OCI-M2 (cell line): ENCODE results near the gene HOXA4.

ENCODE experiments used
- DNase-seq: peaks from one replicate; lab custom pipeline; 2025; ENCODE audit not compliant: unreplicated experiment; lab: John Stamatoyannopoulos, UW

Gene HOXA4

DNA sequence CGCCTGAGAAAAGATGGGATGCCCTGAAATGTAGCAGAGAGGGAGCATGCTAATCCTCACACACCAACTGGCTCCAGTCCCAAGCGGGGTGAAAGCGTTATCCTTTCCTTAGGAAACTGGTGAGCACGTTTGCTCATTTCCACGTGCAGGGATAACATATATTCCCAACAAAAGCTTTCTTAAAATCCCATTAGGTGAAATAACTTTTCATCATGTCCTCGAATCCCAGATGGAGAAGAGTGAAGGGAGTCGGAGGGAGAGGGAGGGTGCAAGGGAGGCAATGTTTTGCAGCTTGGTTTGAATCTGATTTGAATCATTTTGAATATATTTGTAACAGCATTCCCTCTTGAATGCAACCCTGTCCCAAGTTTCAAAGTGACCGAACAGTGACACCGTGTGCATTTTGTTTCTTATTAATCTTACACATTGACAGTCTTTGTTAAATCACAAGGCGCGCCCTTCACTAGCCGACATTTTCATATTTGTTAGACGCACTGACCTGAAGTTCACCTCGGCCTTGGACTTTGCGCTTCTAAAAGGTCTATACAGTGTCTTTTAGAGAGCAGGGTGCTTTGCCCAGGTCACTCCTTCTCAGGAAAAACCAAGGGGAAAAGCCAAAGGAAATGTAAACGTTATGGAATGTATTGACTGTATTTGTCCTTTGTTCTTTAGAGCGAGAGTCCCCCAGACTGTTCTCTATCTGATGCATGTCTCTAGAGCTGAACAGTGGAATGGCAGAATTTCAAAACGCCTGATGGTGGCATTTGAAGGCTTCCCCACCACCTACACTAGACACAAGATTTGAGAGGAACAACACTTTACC is 3.1 kb upstream of the HOXA4 start:
- DNase-seq = no peak

DNA sequence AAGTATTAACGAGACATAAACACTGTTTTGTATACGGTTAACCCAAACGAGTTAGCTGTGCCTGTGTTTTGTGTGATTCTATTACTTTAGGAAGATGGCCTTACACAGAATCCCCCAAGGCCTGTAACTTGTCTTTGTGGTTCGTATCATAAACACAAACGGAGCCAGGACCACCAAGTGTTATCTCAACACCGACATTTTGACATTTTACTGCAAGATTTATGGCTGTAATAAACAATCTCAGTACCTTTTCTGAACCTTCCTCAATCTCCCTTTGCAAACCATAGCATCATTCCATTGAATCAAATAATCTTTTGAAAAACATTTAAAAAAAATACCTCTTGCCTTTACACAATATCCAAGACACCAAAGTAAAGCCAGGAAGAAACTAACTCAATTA is 2.4 kb upstream of the HOXA4 start:
- no peak for DNase-seq

DNA sequence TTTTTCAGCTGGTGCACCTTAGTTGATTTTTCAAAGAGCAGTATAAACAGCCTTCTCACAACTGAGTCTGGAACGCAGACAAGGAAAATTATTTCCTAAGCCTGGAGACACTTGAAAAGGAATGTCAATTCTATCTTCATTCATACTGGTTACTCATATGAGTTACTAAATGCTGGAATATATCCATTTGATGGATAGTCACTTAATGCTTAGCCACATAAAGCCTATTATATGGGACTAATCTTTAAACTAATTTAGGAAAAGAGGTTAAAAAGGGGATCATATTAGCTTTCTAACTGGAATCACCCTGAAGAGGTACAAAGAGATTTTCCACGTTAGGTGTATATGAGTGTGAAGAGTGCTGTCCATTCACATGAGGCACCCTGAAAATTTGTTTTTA is 1.7 kb upstream of the HOXA4 start:
- no peak for DNase-seq

DNA sequence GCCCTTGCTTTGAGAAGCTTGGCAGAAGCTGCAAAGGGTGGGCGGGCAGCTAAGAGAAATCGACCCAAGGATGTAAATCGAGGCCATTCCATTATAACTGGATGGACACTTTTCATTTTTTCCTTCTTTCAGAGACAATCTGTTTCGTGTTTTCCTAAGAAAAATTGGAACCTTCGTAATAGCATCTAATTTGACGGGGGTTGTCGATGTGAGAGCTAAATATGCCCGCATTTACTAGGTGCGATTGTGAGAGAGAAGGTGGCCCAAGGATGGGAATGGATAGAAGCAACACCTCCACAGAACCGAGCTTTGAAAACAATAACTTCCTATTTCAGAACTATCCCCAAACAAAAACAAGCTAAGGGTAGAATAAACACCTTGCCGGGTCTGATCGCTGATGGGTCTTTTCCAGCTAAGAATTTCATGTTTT is 848 bp upstream of the HOXA4 start:
- DNase-seq = no peak

DNA sequence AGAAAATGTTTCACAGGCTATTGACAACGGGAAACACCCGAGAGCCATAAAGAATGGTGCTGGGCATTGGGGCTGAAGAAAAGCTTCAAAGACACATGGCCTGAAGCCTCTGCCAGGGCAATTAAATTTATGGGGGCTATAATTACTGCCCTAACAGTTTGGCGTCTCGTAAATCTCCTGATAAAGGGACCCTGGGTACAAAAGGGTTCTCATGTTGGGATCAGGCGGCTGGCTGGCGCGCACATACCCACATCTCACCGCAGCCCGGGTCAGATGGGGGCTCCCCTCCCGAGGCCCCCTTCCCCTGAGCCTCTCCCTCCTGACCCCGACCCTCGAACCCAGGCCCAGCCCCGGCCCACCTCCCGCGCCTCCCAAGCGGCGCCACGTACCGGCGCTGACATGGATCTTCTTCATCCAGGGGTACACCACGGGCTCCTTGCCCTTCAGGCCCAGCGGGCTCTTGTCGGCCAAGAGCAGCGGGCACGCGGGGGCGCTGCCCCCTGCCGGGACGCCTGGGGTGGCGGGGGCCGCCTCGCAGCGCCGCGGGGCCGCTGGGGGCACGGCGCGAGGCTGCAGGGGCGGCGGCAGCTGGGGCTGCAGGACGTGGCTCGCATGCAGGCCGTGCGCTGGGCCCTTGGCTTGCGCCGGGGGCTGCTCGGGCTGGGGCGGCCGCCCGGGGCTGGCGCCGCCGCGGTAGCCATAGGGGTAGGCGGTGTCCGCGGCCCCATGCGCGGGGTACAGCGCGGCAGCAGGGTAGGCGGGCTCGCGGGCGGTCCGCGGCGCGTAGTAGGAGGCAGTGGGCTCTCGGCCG is 623 bp downstream of the HOXA4 start:
- no peak for DNase-seq

DNA sequence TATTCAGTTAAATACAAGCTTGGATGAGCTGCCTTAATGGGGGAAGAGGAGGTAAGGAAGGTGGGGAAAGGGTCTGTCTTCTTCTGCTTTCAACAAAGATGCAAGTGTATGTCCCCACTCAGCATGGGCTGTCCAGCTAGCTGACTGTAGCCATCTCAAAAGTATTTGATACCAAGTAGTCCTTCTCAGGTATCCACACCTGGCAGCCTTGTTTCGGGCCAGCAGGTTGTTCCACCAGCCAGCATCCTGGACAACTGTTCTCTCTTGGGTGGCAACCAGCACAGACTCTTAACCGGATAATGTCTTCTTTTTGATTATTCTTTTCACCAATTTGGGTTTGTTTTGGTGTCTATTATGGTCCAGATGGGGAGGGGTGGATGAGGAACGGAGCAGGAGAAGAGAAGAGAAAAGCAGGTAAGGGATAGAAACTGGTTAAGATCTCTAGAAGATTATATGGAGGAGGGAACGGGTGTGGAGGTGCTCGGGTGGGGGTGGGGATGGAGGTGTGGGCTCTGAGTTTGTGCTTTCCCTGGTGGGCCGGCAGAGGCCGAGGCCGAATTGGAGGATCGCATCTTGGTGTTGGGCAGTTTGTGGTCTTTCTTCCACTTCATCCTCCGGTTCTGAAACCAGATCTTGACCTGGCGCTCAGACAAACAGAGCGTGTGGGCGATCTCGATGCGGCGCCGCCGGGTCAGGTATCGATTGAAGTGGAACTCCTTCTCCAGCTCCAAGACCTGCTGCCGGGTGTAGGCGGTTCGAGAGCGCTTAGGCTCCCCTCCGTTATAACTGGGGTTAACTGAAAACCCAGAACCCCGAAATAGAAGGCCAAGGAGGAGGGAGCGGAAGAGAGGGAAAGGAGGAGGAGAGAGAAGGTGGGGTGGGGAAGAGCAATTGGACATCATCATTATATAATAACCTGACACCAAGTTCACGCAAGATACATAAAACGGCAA is 1.5 kb downstream of the HOXA4 start:
- DNase-seq = no peak

DNA sequence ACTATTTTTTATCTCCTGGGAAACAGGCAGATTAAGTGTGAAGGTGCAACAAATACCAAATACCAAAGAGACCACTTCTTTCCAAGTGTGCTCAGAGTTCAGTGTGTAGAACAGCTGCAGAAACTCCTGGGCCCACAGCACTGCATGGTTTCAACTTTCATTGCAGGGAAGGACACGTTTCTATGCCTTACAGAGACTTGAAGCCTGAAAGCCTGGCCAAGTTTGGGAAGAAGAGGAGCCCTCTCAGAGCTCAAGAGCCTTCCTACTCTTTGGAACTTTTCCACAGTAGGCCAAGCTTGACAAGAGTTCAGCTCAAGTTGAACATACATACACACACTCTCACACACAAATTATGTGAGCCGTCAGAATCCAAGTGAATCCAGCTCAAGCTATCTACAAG is 2.5 kb downstream of the HOXA4 start:
- no peak for DNase-seq

DNA sequence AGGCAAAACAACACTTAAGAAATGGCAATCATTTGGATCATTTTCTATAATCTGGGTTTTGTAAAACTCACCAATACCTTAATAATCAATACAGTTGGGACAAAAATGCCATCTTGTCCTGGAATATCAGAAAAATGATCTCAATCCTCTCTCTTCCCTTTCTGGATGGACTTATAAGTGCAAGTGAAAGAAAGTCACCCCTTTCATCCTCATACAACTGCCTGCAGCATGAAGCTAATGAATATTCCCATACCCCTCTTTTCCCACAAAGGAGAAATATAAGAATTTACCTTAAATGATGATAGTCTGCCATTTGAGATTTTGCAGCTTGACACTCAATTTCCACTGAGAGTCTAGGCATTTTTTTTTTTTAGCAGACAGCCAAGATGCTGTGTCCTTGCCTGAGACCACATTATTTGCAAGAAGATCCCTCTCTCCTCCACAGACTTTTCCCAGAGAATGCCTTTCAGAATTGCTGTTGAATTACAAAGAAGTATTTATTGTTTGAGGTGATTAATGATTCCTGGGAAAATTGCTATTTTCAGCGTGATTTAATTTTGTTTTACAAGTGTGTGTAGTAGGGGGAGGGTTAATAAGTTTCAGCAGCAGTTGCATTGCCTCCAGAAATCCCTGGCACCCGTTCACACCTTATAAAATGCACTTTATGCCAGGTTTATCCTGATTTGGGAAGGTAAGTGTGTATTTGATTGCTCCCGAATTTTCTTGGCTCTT is 3.8 kb downstream of the HOXA4 start:
- no peak for DNase-seq

DNA sequence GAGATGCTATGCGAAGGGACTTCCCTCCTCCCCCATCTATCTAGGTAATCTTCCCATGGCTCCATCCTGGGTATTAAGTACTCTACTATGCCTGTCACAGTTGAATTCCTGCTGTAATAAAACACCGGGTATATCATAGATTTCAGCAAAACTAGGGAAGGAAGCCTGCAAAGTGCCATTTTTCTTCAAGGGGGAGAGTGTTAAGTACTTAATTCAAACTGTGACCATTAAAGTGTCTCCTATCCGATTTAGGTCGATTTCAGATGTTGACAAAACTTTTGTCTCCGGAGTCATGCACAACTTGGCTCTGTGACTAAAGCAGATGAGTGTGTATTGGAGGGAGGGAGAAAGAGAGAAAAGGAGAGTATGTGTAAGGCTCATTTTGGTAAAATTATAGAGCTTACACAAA is 4.6 kb downstream of the HOXA4 start:
- no peak for DNase-seq

DNA sequence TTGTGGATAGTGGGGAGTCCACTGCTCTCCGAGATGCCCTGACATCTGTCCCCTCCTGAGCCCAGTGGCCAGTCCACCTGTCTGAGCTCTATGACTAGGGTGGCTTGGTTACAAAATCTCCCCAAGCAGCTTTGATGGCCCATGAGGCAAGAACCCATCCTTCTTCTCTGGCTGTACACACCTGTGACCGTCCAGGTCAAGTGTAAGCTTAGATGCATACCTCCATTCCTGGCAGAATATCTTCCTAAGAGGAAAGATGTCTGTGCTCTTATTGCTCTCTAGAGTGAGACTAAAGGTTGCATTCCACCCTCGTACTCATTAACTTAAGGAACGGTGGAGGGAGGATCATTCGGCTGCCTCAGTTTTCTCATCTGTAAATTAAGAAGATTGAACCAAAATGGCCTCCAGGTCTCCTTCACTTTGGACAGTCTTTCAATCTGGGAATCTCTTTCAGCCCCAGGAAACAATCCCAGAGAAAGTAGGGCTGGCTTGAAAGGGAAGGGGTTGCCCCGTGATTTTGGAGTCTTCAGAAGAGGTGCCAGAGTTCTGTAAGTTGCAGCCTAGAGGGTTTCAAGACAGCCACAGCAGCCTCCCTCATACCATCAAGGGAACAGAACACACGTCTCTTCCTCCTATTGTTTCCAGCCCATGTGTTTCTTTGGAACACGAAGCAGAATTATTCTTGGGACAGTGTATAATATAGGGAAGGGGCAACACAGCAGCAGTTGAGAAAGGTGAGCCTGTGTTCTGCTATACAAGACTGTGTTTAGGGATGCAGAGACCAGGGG is 5.5 kb downstream of the HOXA4 start:
- DNase-seq = no peak

DNA sequence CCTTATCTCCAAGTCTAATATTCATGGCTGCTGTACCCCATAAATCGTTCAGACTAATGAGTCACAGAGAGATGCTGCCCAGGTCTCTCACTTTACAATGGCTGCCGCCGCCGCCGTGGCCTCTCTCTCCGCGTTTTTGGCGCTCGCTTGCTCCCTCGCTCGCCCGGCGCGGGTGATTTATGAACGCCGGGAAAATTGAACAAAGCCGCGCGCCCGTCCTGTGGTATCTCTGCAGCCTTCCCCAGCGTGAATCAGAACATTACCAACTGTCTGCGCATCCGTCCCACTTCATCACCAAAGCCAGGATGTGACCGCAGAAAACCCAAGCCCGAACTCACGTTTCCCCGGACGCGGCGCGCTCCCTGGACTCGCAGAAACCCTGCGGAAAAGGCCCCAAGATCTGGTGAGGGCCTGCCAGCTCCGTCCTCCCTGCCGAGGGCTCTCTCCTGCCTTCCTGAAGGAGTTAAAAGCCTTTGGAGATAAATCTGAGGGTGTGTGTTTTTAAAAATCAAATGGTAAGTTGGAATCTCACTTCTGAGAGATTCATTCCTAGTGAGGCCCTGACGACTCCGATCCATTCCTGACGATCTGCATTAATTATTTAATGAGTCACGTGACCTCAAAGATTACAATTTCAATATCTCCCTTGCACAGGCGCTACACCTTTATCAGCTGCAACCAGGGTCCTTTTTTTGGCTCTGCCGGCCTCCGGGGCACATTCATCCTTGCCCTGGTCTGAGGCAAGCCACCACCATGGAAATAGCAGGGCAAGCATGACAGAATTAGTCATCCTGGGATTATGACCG is 6.3 kb downstream of the HOXA4 start:
- DNase-seq = no peak

DNA sequence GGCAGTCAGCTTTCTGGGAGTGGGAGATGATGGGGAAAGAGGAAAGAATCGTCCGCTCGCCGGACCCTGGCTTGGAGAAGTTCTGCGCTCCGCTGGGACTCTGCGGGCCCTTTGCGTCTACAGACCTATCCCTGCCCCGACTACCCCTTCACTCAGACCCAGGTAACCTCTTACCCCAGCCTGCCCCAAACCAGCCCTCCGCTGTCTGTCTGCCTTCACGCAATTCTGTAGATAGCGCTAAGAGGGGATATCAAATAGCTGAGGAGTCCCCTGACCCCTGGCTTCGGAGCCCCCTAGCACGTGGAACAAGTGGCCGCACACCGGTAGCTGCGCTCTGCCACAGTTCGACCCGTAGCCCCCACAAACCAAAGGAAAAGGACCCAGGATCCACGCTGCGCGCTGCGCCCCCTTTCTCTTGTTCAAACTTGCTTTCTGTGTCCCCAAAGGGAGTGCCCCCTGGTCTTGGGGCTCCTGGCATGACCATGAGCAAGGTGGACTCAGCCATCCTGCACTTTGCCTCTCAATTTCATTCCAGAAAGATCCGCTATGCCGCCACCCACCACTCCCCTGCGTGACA is 7.0 kb downstream of the HOXA4 start:
- no peak for DNase-seq

DNA sequence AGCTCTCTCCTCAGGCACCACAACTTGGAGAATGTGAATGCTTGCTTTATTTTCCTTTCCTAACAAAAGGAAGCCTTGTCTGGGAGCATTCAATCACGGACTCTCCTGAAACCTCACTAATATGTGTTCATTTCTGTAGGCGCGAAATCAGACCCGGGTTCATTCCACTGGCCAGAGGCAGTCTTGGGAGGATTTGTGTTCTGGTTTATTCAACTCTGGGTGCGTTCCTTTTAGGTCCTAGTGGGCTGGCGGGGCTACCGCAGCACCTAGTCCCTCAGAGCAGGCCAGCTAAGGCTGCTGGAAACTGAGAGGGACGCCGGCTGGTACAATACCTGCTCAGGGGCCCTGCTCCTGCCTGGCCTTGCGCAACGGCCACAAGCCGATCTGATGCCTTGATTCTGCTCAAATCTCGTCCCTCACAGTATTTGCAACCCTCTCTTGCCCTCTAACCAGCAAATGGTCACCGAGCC is 7.5 kb downstream of the HOXA4 start:
- no peak for DNase-seq

DNA sequence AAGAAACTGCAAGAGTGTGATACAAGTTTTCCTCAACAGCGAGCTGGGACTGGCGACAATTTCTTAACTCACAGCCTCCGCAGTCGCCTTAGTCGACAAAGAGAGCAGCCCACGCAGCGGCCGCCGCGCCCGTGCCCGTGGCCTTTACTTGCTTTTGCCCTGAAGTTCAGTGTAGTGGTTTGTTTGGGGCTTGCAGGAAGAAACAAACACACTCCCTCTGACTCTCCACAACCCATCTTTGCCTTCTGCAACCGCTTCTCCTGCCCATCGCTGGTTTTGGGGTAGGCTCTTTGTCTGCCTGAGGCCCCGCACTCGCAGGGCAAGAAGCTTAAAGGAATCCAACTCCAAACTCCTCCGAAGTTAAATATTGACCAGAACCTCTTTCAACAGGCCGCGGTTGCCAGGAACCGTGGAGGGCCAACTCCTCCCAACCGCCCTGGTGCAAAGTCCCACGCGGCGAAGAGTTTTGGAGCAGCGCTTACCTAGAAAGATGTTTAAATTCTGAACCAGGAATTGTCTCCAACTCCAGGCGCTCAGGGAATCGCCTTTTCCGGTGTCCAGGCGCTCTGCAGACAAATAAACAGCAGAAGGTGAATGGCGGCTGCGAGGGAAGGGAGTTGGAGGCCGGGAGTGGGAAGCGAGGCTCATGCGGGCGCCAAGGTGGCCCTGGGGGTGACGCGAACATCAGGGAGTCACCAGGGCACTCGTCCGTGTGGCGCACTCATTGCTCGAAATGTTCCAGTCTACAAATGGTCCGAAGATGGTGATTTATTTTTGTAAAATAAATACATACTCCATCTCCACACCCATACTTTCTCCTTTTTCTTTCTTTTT is 8.3 kb downstream of the HOXA4 start:
- DNase-seq = no peak

DNA sequence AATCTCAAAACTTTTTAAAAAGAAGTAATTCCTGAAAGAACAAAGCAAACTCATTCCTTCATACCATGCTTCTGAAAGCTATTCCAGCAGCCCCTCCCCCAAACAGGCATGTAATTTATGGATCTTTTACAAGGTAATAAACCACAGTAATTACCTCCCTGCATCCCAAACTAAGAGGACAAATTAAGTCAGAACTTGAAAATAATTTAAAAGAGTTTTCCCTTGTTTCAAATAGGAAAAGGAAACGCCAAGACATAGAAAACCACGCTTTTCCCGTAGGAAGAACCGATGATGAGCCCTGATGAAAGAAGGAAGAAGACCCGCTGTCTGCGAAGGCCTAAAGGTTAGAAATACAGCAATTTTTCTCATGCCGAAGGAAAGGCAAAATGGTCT is 8.9 kb downstream of the HOXA4 start:
- no peak for DNase-seq

DNA sequence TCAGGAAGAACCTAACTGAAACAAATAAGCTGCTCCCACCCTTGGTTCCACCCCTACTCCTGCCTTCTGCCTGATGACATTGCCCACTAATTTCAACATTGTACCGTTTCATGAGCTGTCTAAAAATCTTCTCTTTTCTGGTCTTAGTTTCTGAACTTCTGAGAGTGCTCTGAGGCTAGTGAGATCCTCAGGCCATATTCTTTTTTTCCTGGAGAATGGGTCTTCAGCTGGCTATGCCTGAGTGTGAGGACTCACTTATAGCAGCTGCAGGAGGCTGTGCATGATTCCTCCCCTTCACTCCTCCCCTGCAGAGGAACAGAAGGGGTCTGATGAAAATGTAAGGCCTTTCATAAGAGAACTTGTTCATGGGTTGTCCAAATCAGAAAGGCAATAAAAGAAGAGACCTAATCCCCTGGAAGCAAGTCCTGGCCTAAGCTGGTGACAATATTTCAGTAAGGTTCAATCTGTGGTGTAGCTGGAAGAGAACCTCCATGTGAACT is 11.1 kb downstream of the HOXA4 start:
- DNase-seq = no peak

DNA sequence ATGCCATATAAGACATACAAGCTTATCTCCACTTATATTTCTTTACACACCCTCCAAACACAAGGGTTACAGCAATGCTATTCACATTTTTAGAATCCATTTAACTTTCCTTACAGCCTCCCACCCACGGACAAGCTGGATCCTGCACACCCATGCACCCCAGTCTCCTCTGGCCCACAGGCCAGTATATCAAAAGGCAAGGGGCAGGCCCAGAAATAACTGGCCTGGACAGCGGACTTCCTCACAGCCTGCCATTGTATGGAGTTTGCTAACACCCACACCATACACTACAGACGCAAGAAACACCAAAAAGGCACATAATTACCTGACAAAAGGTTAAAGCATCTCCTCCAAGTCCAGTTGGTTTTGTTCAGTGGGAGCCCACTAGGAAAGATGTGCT is 12.0 kb downstream of the HOXA4 start:
- DNase-seq = no peak
